Coronary artery (tissue), 2 donors: Measurements from ENCODE around the gene ARHGEF33.

Experiments used
- DNase-seq: peaks from one replicate; pipeline ENCODE4 v3.0.0-alpha.2; 2017; ENCODE audit warnings: low spot score
- H3K27ac ChIP-seq, 2 donors: fragments of 200-600 bp; sonication (generic); one replicate each; pipeline ENCODE4 v1.5.1; 2016 to 2019
- H3K4me3 ChIP-seq: fragments of 200-600 bp; sonication (generic); 2 replicates; pipeline ENCODE4 v1.5.1; 2016; ENCODE audit warnings: mild to moderate bottlenecking, moderate library complexity
- TF ChIP-seq, protein P1 (sequence below): fragments of 200-600 bp; sonication (generic); IDR thresholded peaks from one replicate; pipeline ENCODE4 v1.5.1; 2019; ENCODE audit warnings: antibody characterized with exemption

Gene ARHGEF33

DNA sequence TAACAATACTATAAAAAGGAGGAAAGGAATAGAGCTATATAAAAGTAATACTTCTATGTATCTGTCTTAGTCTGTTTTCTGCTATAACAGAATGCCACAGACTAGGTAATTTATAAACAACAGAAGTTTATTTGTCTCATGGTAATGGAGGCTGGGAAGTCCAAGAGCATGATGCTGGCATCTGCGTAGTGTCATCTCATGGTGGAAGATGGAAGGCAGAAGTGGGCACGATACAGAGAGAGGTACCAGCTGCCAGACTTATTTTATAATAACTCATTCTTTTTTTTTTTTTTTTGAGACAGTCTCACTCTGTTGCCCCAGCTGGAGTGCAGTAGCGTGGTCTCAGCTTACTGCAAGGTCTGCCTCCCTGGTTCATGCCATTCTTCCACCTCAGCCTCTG, 18.2 kb upstream of the ARHGEF33 start:
- DNase-seq: no peak
- TF ChIP-seq, protein P1, sequence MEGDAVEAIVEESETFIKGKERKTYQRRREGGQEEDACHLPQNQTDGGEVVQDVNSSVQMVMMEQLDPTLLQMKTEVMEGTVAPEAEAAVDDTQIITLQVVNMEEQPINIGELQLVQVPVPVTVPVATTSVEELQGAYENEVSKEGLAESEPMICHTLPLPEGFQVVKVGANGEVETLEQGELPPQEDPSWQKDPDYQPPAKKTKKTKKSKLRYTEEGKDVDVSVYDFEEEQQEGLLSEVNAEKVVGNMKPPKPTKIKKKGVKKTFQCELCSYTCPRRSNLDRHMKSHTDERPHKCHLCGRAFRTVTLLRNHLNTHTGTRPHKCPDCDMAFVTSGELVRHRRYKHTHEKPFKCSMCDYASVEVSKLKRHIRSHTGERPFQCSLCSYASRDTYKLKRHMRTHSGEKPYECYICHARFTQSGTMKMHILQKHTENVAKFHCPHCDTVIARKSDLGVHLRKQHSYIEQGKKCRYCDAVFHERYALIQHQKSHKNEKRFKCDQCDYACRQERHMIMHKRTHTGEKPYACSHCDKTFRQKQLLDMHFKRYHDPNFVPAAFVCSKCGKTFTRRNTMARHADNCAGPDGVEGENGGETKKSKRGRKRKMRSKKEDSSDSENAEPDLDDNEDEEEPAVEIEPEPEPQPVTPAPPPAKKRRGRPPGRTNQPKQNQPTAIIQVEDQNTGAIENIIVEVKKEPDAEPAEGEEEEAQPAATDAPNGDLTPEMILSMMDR: no peak
- Histone ChIP-seq H3K4me3 (no peak overlapping the region), H3K27ac (no peak overlapping the region)

DNA sequence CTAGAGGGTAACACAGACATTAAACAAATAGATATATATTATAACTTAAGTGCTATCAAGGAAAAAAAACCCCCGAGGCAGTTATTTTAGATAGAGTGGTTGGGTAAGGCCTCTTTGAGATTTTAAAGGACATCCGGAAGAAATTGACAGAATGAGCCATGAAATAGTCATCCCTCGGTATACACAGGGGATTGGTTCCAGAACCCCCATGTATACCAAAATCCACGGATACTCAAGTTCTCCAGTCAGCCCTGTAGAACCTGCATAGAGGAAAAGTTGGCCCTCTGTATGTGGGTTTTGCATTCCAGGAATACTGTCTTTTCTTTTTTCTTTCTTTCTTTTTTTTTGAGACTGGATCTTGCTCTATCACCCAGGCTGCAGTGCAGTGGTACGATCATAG, 15.9 kb upstream of the ARHGEF33 start:
- no peak for DNase-seq
- H3K27ac ChIP-seq: no peak overlapping the region
- H3K4me3 ChIP-seq: no peak overlapping the region
- TF ChIP-seq, protein P1: no peak

DNA sequence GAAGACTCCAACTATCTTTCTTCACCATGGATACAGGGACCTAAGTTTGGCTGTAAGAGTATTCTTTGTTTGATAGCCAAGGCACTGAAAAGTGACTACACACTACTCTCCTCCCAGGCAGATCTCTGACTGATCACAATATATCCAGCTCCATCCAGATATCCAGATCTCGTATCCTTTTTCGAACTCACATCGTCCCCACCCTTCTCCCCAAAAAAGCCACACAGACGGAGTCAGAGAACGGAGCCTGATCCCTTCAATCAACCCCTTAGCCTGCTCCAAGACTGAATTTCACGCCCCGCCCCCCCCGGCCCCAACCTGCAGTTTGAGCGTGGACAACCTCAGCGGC, 14.5 kb upstream of the ARHGEF33 start:
- Histone ChIP-seq H3K4me3 (peak overlapping the region; percentile 95), H3K27ac (peak overlapping the region; percentile 61 to 85)
- TF ChIP-seq, protein P1: no peak
- DNase-seq: no peak

DNA sequence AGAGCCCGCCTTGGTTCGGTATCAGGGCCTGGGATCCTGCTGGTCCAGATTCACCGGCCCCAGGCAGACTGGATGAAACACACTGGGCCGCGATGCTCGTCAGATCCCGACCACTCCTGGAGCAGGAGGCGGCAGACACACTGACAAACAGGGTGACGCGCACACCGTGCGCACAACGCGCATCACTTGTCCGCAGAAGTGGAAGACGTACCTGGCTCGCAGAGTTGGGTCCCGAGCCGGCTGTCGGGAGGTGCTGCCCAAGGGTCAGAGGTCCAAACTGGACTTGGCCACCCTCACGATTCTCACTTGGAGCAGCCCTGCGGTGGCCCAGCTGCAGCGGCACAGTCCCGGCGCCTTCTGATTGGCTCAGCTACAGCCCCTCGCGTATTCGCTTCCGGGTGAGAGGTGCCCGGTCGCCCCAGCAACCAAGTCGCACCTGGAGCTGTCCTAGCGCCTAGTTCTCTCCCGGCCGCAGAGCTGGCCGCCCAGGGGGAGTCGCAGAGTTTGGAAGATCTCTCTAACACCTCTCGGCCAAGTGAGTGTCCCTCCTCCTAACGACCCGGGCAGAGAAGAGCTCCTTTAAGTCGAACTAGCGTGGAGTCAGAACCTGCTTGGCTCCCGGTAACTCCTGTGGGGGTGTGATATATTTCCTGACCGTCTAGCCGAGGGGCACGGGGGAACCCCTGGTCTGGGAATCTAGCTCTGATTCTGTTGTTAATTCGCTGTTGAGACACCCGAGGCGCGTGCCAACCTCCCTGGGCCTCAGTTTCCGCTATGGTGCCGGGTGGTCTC, 13.9 kb upstream of the ARHGEF33 start, which contains the start of the genes DHX57 and MORN2:
Gene DHX57, minus strand, starts transcription at position 359 of the 792 bp plus-strand sequence. CDS start 7,529 bp downstream, outside the sequence.
Gene MORN2, plus strand, starts transcription at position 401 of the 792 bp plus-strand sequence.
- TF ChIP-seq, protein P1: no peak
- DNase-seq: peak; percentile 92
- H3K4me3 ChIP-seq: peak within 1 kb of the TSS; percentile 95

DNA sequence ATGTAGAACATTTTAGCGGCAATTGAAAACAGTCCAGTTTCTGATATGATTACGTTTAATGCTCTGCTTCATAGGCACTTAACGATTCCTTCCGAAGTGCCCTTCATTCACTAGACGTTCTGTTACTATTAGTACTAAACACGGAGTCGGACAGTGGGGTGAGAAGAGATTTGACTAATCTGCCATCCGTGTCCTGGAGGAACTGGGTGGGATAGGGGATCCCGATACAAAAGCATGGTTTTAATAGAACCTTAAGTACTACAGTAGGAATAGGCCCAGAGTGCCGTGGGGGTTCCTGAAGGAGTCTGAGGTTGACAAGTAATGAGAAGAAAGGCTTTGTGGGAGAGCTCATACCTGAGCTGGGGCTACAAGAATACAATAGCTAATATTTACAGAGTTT, 13.3 kb upstream of the ARHGEF33 start:
- DNase-seq: no peak
- peak overlapping the region; percentile 95 for H3K4me3 ChIP-seq
- TF ChIP-seq, protein P1: no peak
- H3K27ac ChIP-seq: no peak overlapping the region

More for the DNA sequence above, 13.9 kb upstream of the ARHGEF33 start, which contains the start of the genes DHX57 and MORN2:
- peak within 1 kb of the TSS; percentile 61 to 85 for H3K27ac ChIP-seq

DNA sequence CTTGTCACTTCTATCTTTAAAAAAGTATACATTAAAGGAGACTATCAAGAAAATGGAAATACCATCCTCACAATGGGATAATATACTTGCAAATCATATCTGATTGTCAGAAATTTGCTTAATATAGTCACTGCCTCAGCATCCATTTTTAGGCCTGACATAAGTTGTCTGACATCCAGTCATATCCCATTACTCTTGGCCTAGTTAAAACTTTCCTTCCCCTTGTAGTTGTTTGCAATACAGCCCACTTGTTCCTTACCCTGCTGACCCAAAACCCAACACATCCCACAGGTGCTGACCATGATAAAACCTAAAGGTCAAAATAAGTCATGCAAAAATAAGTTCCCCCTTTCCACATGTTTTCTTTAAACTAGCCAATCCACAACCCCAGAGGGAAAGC, 3.6 kb upstream of the ARHGEF33 start:
- TF ChIP-seq, protein P1: no peak
- H3K27ac ChIP-seq: no peak overlapping the region
- no peak for DNase-seq
- H3K4me3 ChIP-seq: no peak overlapping the region

DNA sequence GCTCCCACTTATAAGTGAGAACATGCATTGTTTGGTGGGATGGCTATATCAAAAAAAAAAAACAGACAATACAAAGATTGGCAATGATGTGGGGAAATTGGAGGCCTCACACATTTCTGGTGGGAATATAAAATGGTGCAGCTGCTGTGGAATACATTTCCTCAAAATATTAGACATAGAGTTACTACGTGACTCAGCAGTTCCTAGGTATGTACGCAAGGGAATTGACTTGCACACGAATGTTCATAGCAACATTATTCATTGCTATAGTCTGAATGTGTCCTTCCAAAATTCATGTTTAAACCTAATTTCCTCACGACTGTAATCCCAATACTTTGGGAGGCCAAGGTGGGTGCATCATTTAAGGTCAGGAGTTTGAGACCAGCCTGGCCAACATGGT, 2.3 kb upstream of the ARHGEF33 start:
- no peak overlapping the region for H3K27ac ChIP-seq
- no peak for DNase-seq
- TF ChIP-seq, protein P1: no peak
- no peak overlapping the region for H3K4me3 ChIP-seq
